Endothelial cell of umbilical vein (primary cell): ENCODE measurements around the gene DSCAML1.

ENCODE experiments used
- EZH2 ChIP-seq: IDR thresholded peaks from 2 replicates; pipeline ENCODE4 v1.6.1; 2012; ENCODE audit warnings: borderline replicate concordance, low read depth, mild to moderate bottlenecking, moderate library complexity, low read length, inconsistent platforms; ENCODE audit not compliant: severe bottlenecking
- GATA2 ChIP-seq: IDR thresholded peaks from 2 replicates; pipeline ENCODE4 v1.7.0; 2011; ENCODE audit warnings: low read depth, mild to moderate bottlenecking, moderate library complexity, mixed read lengths, low read length; ENCODE audit not compliant: insufficient read length, insufficient read depth
- POLR2A ChIP-seq: IDR thresholded peaks from 2 replicates; pipeline ENCODE4 v1.6.1; 2012; ENCODE audit warnings: low read depth, mild to moderate bottlenecking, control low read depth, low read length
- POLR2AphosphoS5 ChIP-seq: IDR thresholded peaks from 2 replicates; pipeline ENCODE4 v1.6.1; 2012; ENCODE audit warnings: low read depth, mild to moderate bottlenecking, control low read depth, low read length, moderate library complexity; ENCODE audit not compliant: insufficient read depth
- TF ChIP-seq, protein P1 (sequence below), 2 donors: IDR thresholded peaks; 1 replicate in 1 of 2; 2 replicates in 1 of 2; pipeline ENCODE4 v1.5.1; 2011; ENCODE audit warnings: low read length in 2 of 2, mild to moderate bottlenecking in 2 of 2, moderate library complexity in 2 of 2, control low read depth in 1 of 2, inconsistent platforms in 1 of 2, low read depth in 1 of 2; ENCODE audit not compliant: insufficient read depth in 1 of 2; ENCODE audit errors: extremely low read depth in 1 of 2

DNA sequence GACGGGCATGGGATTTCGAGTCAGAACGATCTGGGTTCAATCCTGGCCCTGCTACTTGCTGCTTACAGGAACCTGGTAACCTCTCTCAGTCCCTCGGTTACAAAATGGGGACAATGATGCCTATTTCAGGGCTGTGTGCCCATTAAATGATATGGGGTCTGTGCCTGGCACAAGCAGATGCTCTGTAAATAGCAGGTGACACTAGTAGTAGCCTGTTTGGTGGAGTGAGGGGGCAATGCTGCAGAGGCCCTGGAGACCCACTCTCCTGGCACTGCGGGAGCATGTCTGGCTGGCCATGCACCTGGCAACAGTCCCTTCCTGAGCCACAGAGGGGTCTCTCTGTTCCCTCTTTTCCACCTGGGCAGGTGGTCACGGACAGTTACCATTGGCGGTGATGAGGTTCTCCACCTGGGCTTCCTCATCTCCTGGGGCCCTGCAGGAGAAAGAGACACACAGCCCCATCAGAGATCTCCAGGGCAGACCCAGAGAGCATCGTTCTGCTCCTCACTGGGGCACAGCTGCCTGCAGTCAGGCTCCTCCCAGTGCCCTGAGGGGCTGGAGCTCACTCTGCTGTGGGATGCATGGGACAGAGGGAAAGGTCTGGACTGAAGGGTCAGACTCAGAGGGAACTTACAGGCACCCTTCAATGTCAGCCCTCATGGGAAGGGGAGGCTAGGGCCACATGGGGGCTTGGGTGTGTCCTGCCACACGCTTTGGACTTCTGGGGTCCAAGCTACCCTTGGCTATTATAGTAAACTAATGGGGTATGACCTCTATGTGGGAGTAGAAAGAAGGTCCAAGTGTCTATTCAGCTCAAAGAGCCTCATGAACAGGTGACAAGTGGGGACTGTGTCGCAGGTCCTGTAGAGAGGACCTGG is 43.2 kb upstream of the DSCAML1 start:
- no peak for TF ChIP-seq POLR2A
- TF ChIP-seq, protein P1, sequence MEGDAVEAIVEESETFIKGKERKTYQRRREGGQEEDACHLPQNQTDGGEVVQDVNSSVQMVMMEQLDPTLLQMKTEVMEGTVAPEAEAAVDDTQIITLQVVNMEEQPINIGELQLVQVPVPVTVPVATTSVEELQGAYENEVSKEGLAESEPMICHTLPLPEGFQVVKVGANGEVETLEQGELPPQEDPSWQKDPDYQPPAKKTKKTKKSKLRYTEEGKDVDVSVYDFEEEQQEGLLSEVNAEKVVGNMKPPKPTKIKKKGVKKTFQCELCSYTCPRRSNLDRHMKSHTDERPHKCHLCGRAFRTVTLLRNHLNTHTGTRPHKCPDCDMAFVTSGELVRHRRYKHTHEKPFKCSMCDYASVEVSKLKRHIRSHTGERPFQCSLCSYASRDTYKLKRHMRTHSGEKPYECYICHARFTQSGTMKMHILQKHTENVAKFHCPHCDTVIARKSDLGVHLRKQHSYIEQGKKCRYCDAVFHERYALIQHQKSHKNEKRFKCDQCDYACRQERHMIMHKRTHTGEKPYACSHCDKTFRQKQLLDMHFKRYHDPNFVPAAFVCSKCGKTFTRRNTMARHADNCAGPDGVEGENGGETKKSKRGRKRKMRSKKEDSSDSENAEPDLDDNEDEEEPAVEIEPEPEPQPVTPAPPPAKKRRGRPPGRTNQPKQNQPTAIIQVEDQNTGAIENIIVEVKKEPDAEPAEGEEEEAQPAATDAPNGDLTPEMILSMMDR (IDR thresholded peaks at IDR 0.05; ENCODE audit: extremely low read depth in 1 of 2, insufficient read depth in 1 of 2, low read depth in 1 of 2, low read length in 2 of 2) = no peak
- no peak for TF ChIP-seq EZH2
- no peak for TF ChIP-seq POLR2AphosphoS5
- TF ChIP-seq GATA2 = no peak
